HepG2 (cell line): ENCODE results near the gene CLDN9. TPM values are rescaled to one million over a fixed set of nuclear protein-coding genes. Genes with fewer than 3 reads are reported as not detected.

ENCODE experiments used
- DNMT1 ChIP-seq: sonication (generic); formaldehyde crosslinking; IDR thresholded peaks from 2 replicates; pipeline ENCODE4 v1.5.1; 2020; ENCODE audit warnings: mild to moderate bottlenecking, missing genetic modification reagents
- GLI4 ChIP-seq: sonication (generic); formaldehyde crosslinking; IDR thresholded peaks from 2 replicates; pipeline ENCODE4 v1.5.1; 2020; ENCODE audit warnings: missing genetic modification reagents, mild to moderate bottlenecking, moderate library complexity, borderline replicate concordance
- GTF2F1 ChIP-seq: fragments of 150-350 bp; IDR thresholded peaks from 2 replicates; pipeline ENCODE4 v1.6.1; 2014; ENCODE audit warnings: low read length
- HNRNPL ChIP-seq: fragments of 200-400 bp; formaldehyde crosslinking; IDR thresholded peaks from 2 replicates; pipeline ENCODE4 v1.6.1; 2017; ENCODE audit warnings: mild to moderate bottlenecking, low read depth, low read length
- KDM4B ChIP-seq: sonication (generic); formaldehyde crosslinking; IDR thresholded peaks from 2 replicates; pipeline ENCODE4 v1.4.0; 2020; ENCODE audit warnings: missing genetic modification reagents
- MYNN ChIP-seq: sonication (generic); formaldehyde crosslinking; IDR thresholded peaks from 2 replicates; pipeline ENCODE4 v1.4.0; 2020; ENCODE audit warnings: mild to moderate bottlenecking, low read depth, missing genetic modification reagents
- NFYB ChIP-seq: sonication (generic); formaldehyde crosslinking; IDR thresholded peaks from 2 replicates; pipeline ENCODE4 v1.4.0; 2020; ENCODE audit warnings: missing genetic modification reagents
- PHF5A ChIP-seq: IDR thresholded peaks from one replicate; pipeline ENCODE4 v1.6.1; 2018; ENCODE audit warnings: low read depth, missing genetic modification reagents; ENCODE audit not compliant: unreplicated experiment
- PRMT3 ChIP-seq: sonication (generic); formaldehyde crosslinking; IDR thresholded peaks from 2 replicates; pipeline ENCODE4 v1.8.1; 2022; ENCODE audit warnings: low read depth, mild to moderate bottlenecking, moderate library complexity, missing genetic modification reagents, borderline replicate concordance
- RARA ChIP-seq: IDR thresholded peaks from 2 replicates; pipeline ENCODE4 v1.6.1; 2016; ENCODE audit warnings: missing genetic modification reagents, missing compliant biosample characterization
- REXO4 ChIP-seq: sonication (generic); formaldehyde crosslinking; IDR thresholded peaks from 2 replicates; pipeline ENCODE4 v1.8.0; 2022; ENCODE audit warnings: missing genetic modification reagents, mild to moderate bottlenecking, borderline replicate concordance
- SAFB2 ChIP-seq: sonication (generic); formaldehyde crosslinking; IDR thresholded peaks from 2 replicates; pipeline ENCODE4 v1.5.1; 2020; ENCODE audit warnings: missing genetic modification reagents, low read depth, mild to moderate bottlenecking, borderline replicate concordance
- SALL2 ChIP-seq: sonication (generic); formaldehyde crosslinking; IDR thresholded peaks from 2 replicates; pipeline ENCODE4 v1.8.1; 2023; ENCODE audit warnings: mild to moderate bottlenecking, missing genetic modification reagents, inconsistent platforms
- TCF12 ChIP-seq, 2 experiments: fragments of 450-650 bp in 1 of 2; sonication (generic) in 1 of 2; formaldehyde crosslinking in 1 of 2; IDR thresholded peaks; 2 replicates each; pipeline versions ENCODE4 v1.6.1 to v1.8.0; 2017 to 2022; ENCODE audit warnings: antibody characterized with exemption in 1 of 2, mild to moderate bottlenecking in 1 of 2, missing genetic modification reagents in 1 of 2, moderate library complexity in 1 of 2
- TRIM22 ChIP-seq: fragments of 450-650 bp; IDR thresholded peaks from 2 replicates; pipeline ENCODE4 v1.6.1; 2017
- ZBTB21 ChIP-seq: sonication (generic); formaldehyde crosslinking; IDR thresholded peaks from 2 replicates; pipeline ENCODE4 v1.4.0; 2020; ENCODE audit warnings: missing genetic modification reagents
- ZBTB43 ChIP-seq: sonication (generic); formaldehyde crosslinking; conservative IDR thresholded peaks from 2 replicates; pipeline ENCODE4 v1.4.0; 2020; ENCODE audit warnings: missing genetic modification reagents
- ZFP36L2 ChIP-seq: sonication (generic); formaldehyde crosslinking; IDR thresholded peaks from 2 replicates; pipeline ENCODE4 v1.4.0; 2020; ENCODE audit warnings: missing genetic modification reagents
- ZNF292 ChIP-seq: sonication (generic); formaldehyde crosslinking; IDR thresholded peaks from 2 replicates; pipeline ENCODE4 v1.8.1; 2022; ENCODE audit warnings: mild to moderate bottlenecking, low read depth, missing genetic modification reagents, borderline replicate concordance
- ZNF362 ChIP-seq: sonication (generic); formaldehyde crosslinking; IDR thresholded peaks from 2 replicates; pipeline ENCODE4 v1.4.0; 2020; ENCODE audit warnings: missing genetic modification reagents, mild to moderate bottlenecking, borderline replicate concordance
- ZNF562 ChIP-seq: sonication (generic); formaldehyde crosslinking; IDR thresholded peaks from 2 replicates; pipeline ENCODE4 v1.8.0; 2022; ENCODE audit warnings: missing genetic modification reagents, borderline replicate concordance
- ZNF605 ChIP-seq: sonication (generic); formaldehyde crosslinking; IDR thresholded peaks from 2 replicates; pipeline ENCODE4 v1.8.0; 2022; ENCODE audit warnings: mild to moderate bottlenecking, missing genetic modification reagents
- ZSCAN5A ChIP-seq: sonication (generic); formaldehyde crosslinking; IDR thresholded peaks from 2 replicates; pipeline ENCODE4 v1.8.0; 2022; ENCODE audit warnings: mild to moderate bottlenecking, missing genetic modification reagents, borderline replicate concordance
- ZSCAN9 ChIP-seq: IDR thresholded peaks from 2 replicates; pipeline ENCODE4 v1.6.1; 2016; ENCODE audit warnings: borderline replicate concordance
- polyA plus RNA-seq, 8 experiments: library from polyadenylated mRNA; depleted of rRNA in 3 of 8; stranded (reverse) in 7 of 8; unstranded in 1 of 8; fragments of >200 nt; fragmentation: Illumina TruSeq in 4 of 8; extraction: Trizol in 4 of 8; gene quantifications; 2 replicates each; pipeline versions ENCODE4 v1.2.1 to v1.2.3, GENCODE V29; 2011 to 2016; ENCODE audit warnings: low read depth in 4 of 8, missing spikeins in 1 of 8, mixed read lengths in 1 of 8; ENCODE audit not compliant: insufficient read depth in 1 of 8
- total RNA-seq, 5 experiments: library from RNA; depleted of rRNA; stranded (reverse); fragments of >200 nt; fragmentation: Illumina TruSeq; extraction: Trizol; gene quantifications; 2 replicates each; pipeline ENCODE4 v1.2.3, GENCODE V29; 2016; ENCODE audit warnings: low read depth in 1 of 5

CLDN9 gene
- total and polyA plus RNA-seq, 2 of the 13 experiments (the other 11 are each of a cell fraction or from before 2014, with no cell fraction given): 0.15 to 0.26 TPM

GRCh38 chr16:3021449-3022207, 8.9 kb downstream of the CLDN9 start (continued):
- TF ChIP-seq HNRNPL (no peak), KDM4B (CRISPR knock-in tag) (no peak), ZSCAN9 (CRISPR knock-in tag) (no peak), ZNF292 (CRISPR knock-in tag) (0 out of 2 replicates have a peak, but pooled peaks have one; percentile 18), ZBTB43 (CRISPR knock-in tag) (no peak), ZFP36L2 (CRISPR knock-in tag) (no peak), DNMT1 (CRISPR knock-in tag) (no peak), ZNF605 (no peak), PRMT3 (CRISPR knock-in tag) (no peak), REXO4 (CRISPR knock-in tag) (no peak), TCF12 (IDR thresholded peaks at IDR 0.05) (no peak), TCF12 (CRISPR knock-in tag; IDR thresholded peaks at IDR 0.05) (no peak), ZBTB21 (CRISPR knock-in tag) (no peak), ZNF362 (CRISPR knock-in tag) (no peak), GTF2F1 (no peak), RARA (CRISPR knock-in tag) (no peak), ZSCAN5A (CRISPR knock-in tag) (no peak), SALL2 (CRISPR knock-in tag) (0 out of 2 replicates have a peak, but pooled peaks have one; percentile 14), NFYB (CRISPR knock-in tag) (no peak), MYNN (CRISPR knock-in tag) (no peak), GLI4 (CRISPR knock-in tag) (0 out of 2 replicates have a peak, but pooled peaks have one; percentile 38), SAFB2 (peak; percentile 1; the same call in 1 of the 2 replicates), ZNF562 (CRISPR knock-in tag) (no peak), PHF5A (CRISPR knock-in tag) (no peak), TRIM22 (no peak)
